Measurements from ENCODE around the gene KIF1B. TPM values are rescaled to one million over a fixed set of nuclear protein-coding genes. Genes with fewer than 3 reads are reported as not detected.

Gene KIF1B
- total and polyA plus RNA-seq, 9 of the 15 experiments (the other 6 are each of a cell fraction or from before 2014, with no cell fraction given) = 2.8 to 19.8 (median 11.9) TPM

GRCh38 chr1:10398734-10399443, 188.5 kb downstream of the KIF1B start, which contains the start of gene PGD (continued):
- TF ChIP-seq FOXJ2 (tag; IDR thresholded peaks at IDR 0.05) (peak; percentile 41; the same call in 1 of the 2 replicates), ZMIZ1 (IDR thresholded peaks at IDR 0.05; ENCODE audit: low read depth in 2 of 2, low read length in 2 of 2) (peak in 1 of 2 experiments; percentile 94), ID3 (CRISPR knock-in tag; IDR thresholded peaks at IDR 0.05) (no peak), ID3 (tag; IDR thresholded peaks at IDR 0.05) (0 out of 2 replicates have a peak, but pooled peaks have one; percentile 54), USF1 (CRISPR knock-in tag; IDR thresholded peaks at IDR 0.05) (peak; percentile 12; the same call in 1 of the 2 replicates), NKRF (IDR thresholded peaks at IDR 0.05; ENCODE audit: borderline replicate concordance) (peak; percentile 64), L3MBTL2 (IDR thresholded peaks at IDR 0.05) (peak; percentile 94), ZNF165 (CRISPR knock-in tag; IDR thresholded peaks at IDR 0.05; ENCODE audit: borderline replicate concordance) (no peak), SIX5 (IDR thresholded peaks at IDR 0.05; ENCODE audit: borderline replicate concordance in 1 of 2, insufficient read depth in 1 of 2, low read depth in 1 of 2, low read length in 2 of 2) (peak in 1 of 2 experiments; percentile 17; a peak in 1 of 4 replicates), FOXA3 (CRISPR knock-in tag; conservative IDR thresholded peaks at IDR 0.05 in 1 of 2, IDR thresholded peaks at IDR 0.05 in 1 of 2) (peak in 1 of 2 experiments; percentile 85; a peak in 2 of 4 replicates), NCOA1 (IDR thresholded peaks at IDR 0.05; ENCODE audit: low read depth) (peak; percentile 38; the same call in 1 of the 2 replicates), PHF8 (IDR thresholded peaks at IDR 0.05; ENCODE audit: borderline replicate concordance, low read length) (peak; percentile 92), ZNF444 (CRISPR knock-in tag; IDR thresholded peaks at IDR 0.05) (no peak), CTCF (IDR thresholded peaks at IDR 0.05 in 2 of 3, conservative IDR thresholded peaks at IDR 0.05 in 1 of 3; ENCODE audit: insufficient read depth in 2 of 3, low read depth in 1 of 3, low read length in 3 of 3) (peak in 1 of 3 experiments; percentile 17; a peak in 2 of 6 replicates), LCOR (CRISPR knock-in tag; IDR thresholded peaks at IDR 0.05) (peak; percentile 27), KDM1A (IDR thresholded peaks at IDR 0.05) (peak in 1 of 2 experiments; percentile 42; a peak in 1 of 4 replicates), NFE2 (IDR thresholded peaks at IDR 0.05; ENCODE audit: low read depth) (peak; percentile 70), ZNF79 (CRISPR knock-in tag; IDR thresholded peaks at IDR 0.05; ENCODE audit: low read depth) (no peak)
